ENCODE measurements around the gene XAGE1A. TPM values are rescaled to one million over a fixed set of nuclear protein-coding genes. Genes with fewer than 3 reads are reported as not detected.
"Not testable (repeated sequence)": the region's sequence is repeated elsewhere in the genome, so short reads cannot be mapped to it uniquely, and the experiment has no call there.

The XAGE1A gene
- not detected in 2 replicates for total RNA-seq (2014; rRNA removed)
- not detected for polyA plus RNA-seq (2012)

- DNase-seq (ENCODE audit: low read depth) = not testable (repeated sequence)
Measured at GRCh38 chrX:52495545-52496418, at the start of gene XAGE1A. TSS of gene XAGE1A (plus strand) at chrX:52495808. CDS start at chrX:52497362, 1,554 bp downstream.

- DNase-seq (ENCODE audit: low read depth) = not testable (repeated sequence)
Measured at GRCh38 chrX:52452031-52452430, 43.6 kb upstream of the XAGE1A start.

GRCh38 chrX:52471301-52471700, 24.3 kb upstream of the XAGE1A start:
- DNase-seq (ENCODE audit: low read depth) = not testable (repeated sequence)

- not testable (repeated sequence) for DNase-seq (ENCODE audit: low read depth)
Measured at GRCh38 chrX:52496419-52496772, 788 bp downstream of the XAGE1A start.

- not testable (repeated sequence) for DNase-seq (ENCODE audit: low read depth)
Measured at GRCh38 chrX:52501362-52501761, 5.8 kb downstream of the XAGE1A start.

GRCh38 chrX:52504551-52504950, 8.9 kb downstream of the XAGE1A start:
- no peak for DNase-seq (ENCODE audit: low read depth)

GRCh38 chrX:52507331-52507730, 11.7 kb downstream of the XAGE1A start:
- DNase-seq (ENCODE audit: low read depth) = no peak

GRCh38 chrX:52509916-52510315, 14.3 kb downstream of the XAGE1A start:
- DNase-seq (ENCODE audit: low read depth) = no peak

GRCh38 chrX:52511126-52511525, 15.5 kb downstream of the XAGE1A start:
- DNase-seq (ENCODE audit: low read depth) = not testable (repeated sequence)

- DNase-seq (ENCODE audit: low read depth) = not testable (repeated sequence)
Measured at GRCh38 chrX:52516110-52516986, 20.7 kb downstream of the XAGE1A start.

GRCh38 chrX:52516987-52517325, 21.3 kb downstream of the XAGE1A start, which contains the start of gene XAGE1B:
TSS of gene XAGE1B (minus strand) at chrX:52517063. CDS start at chrX:52515527, 1,536 bp downstream.
- DNase-seq (ENCODE audit: low read depth) = not testable (repeated sequence)

GRCh38 chrX:52541051-52541450, 45.4 kb downstream of the XAGE1A start:
- not testable (repeated sequence) for DNase-seq (ENCODE audit: low read depth)

- DNase-seq (ENCODE audit: low read depth) = no peak
Measured at GRCh38 chrX:52542311-52542710, 46.7 kb downstream of the XAGE1A start.

- no peak for DNase-seq (ENCODE audit: low read depth)
Measured at GRCh38 chrX:52544147-52544840, 48.7 kb downstream of the XAGE1A start.

GRCh38 chrX:52548769-52549168, 53.2 kb downstream of the XAGE1A start:
- not testable (repeated sequence) for DNase-seq (ENCODE audit: low read depth)

Other genes starting within 250 kb of the XAGE1A start
- not detected in 2 replicates for gene XAGE2, start 126.8 kb upstream of the XAGE1A start, total RNA-seq (2014; rRNA removed)
- gene XAGE1B, start 21.3 kb downstream of the XAGE1A start, total RNA-seq (2014; rRNA removed) = not detected in 2 replicates
- gene SSX7, start 159.1 kb downstream of the XAGE1A start, total RNA-seq (2014; rRNA removed) = not detected in 2 replicates
- not detected in 2 replicates for gene SSX2, start 211.4 kb downstream of the XAGE1A start, total RNA-seq (2014; rRNA removed)